Gastroesophageal sphincter (tissue), 3 donors: ENCODE data around the gene DNAAF8.

Experiments
- CTCF ChIP-seq, 4 experiments: fragments of 200-600 bp in 2 of 4; fragments of 450-650 bp in 2 of 4; sonication (generic) in 1 of 4; IDR thresholded peaks; one replicate each; pipeline ENCODE4 v1.5.1; 2017 to 2019; ENCODE audit warnings: antibody characterized with exemption in 4 of 4, mild to moderate bottlenecking in 2 of 4, moderate library complexity in 2 of 4
- POLR2A ChIP-seq, 2 donors: fragments of 450-650 bp; IDR thresholded peaks; one replicate each; pipeline ENCODE4 v1.6.1; 2017; ENCODE audit warnings: antibody characterized with exemption in 2 of 2, mild to moderate bottlenecking in 2 of 2, moderate library complexity in 1 of 2
- POLR2AphosphoS5 ChIP-seq: sonication (generic); formaldehyde crosslinking; IDR thresholded peaks from one replicate; pipeline ENCODE4 v1.6.1; 2017; ENCODE audit warnings: antibody characterized with exemption

GRCh38 chr16:4780235-4780634, 45.9 kb downstream of the DNAAF8 start:
- no peak for TF ChIP-seq CTCF (IDR thresholded peaks at IDR 0.05)
- no peak for TF ChIP-seq POLR2A (IDR thresholded peaks at IDR 0.05)
- no peak for TF ChIP-seq POLR2AphosphoS5
